Testis (tissue), 3 donors: ENCODE data around the gene PCYT2. TPM values are rescaled to one million over a fixed set of nuclear protein-coding genes. Genes with fewer than 3 reads are reported as not detected.
A peak's percentile ranks its signal among the peaks of the same experiment; 100 is the strongest.

Experiments used
- DNase-seq: peaks from one replicate; pipeline ENCODE4 v3.0.0-alpha.2; 2019
- H3K27ac ChIP-seq, 2 donors: fragments of 200-600 bp; sonication (generic); one replicate each; pipeline ENCODE4 v1.5.1; 2019
- H3K27me3 ChIP-seq: fragments of 200-600 bp; sonication (generic); one replicate; pipeline ENCODE4 v1.5.1; 2019
- H3K36me3 ChIP-seq: fragments of 200-600 bp; sonication (generic); one replicate; pipeline ENCODE4 v1.5.1; 2017; ENCODE audit warnings: low read depth; ENCODE audit errors: missing control alignments
- H3K4me1 ChIP-seq: fragments of 200-600 bp; sonication (generic); one replicate; pipeline ENCODE4 v1.5.1; 2019
- H3K4me3 ChIP-seq, 2 donors: fragments of 200-600 bp; sonication (generic); one replicate each; pipeline ENCODE4 v1.5.1; 2017 to 2019
- H3K9me3 ChIP-seq: fragments of 200-600 bp; sonication (generic); one replicate; pipeline ENCODE4 v1.5.1; 2017
- CTCF ChIP-seq, 3 experiments: fragments of 450-650 bp in 2 of 3; fragments of 200-600 bp in 1 of 3; sonication (generic) in 1 of 3; IDR thresholded peaks; one replicate each; pipeline ENCODE4 v1.5.1; 2016 to 2019; ENCODE audit warnings: antibody characterized with exemption in 3 of 3, mild to moderate bottlenecking in 2 of 3, moderate library complexity in 1 of 3
- POLR2A ChIP-seq: fragments of 450-650 bp; IDR thresholded peaks from one replicate; pipeline ENCODE4 v1.6.1; 2017; ENCODE audit warnings: antibody characterized with exemption, mild to moderate bottlenecking, moderate library complexity
- WGBS, 2 donors: methylation state at CpG; one replicate each; pipeline ENCODE4 v1.1.5; 2018; 5-methylcytosine and 5-hydroxymethylcytosine counted together
- intact Hi-C: fragments of 100-400 bp; cut with DNase I; formaldehyde crosslinking; loops from one replicate; pipeline ENCODE4 v1.15.1; 2023; ENCODE audit warnings: low total_unique reads
- polyA plus RNA-seq: library from polyadenylated mRNA; stranded (reverse); fragments of 350-450 nt; fragmentation: Illumina TruSeq; extraction: RNeasy Lipid Tissue Mini Kit (QIAGEN cat#74804); gene quantifications from one replicate; pipeline ENCODE4 v1.2.3, GENCODE V29; 2014; ENCODE audit warnings: low read depth, low replicate concordance; ENCODE audit not compliant: insufficient read depth
- total RNA-seq, 2 donors: library from RNA; depleted of rRNA; stranded (reverse); fragments of >200 nt; gene quantifications; one replicate each; pipeline ENCODE4 v1.2.3, GENCODE V29; 2016

The PCYT2 gene
- total and polyA plus RNA-seq, 3 donors from 2014 or later, result 171 to 488 (median 438) TPM

- peak; percentile 79 for DNase-seq
Observed at GRCh38 chr17:81926451-81927151, 15.4 kb upstream of the PCYT2 start.

DNA sequence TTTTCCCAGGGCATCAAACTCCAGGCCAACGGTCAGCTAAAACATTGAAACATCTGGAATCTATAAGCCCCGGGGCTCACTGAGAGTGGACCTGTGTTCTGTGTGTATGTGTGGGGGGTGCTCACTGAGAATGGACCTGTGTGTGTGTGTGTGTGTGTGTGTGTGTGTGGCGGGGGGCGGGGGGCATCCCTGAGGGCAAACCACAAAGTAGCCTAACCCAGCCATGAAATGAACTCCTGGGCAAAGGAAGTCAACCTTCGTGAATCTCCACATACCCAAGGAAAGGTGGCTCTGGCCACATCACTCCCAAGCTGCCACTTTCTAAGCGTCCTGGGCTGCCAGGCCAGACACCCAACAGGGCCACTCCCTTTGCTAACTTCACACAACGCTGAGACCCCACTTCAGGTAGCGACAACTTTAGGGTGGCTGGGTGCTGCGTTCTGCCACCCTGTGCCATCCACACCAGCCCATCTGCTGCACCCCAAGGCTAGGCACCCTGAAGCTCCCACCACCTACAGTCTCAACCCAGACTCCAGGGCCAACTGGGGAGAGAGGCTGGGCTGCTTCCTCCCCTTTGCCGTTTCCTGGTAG is 14.8 kb upstream of the PCYT2 start:
- peak overlapping the region; percentile 85 to 93 for H3K27ac ChIP-seq
- TF ChIP-seq POLR2A (no peak), CTCF (IDR thresholded peaks at IDR 0.05) (no peak)
- intact Hi-C loops, result no loop called here
- peak overlapping the region in 1 of 2 donors; percentile 87 for H3K4me3 ChIP-seq
- no peaks in the 10 kb centered on the region for H3K27me3 ChIP-seq
- H3K9me3 ChIP-seq, result no peaks in the 10 kb centered on the region
- WGBS, 2 donors, result 65 to 75% methylated on average over 8 to 10 of the region's 10 CpGs
- H3K36me3 ChIP-seq, result no peaks in the 10 kb centered on the region
- peaks cover 41% of the 10 kb centered on the region for H3K4me1 ChIP-seq
- no peak for DNase-seq

More at GRCh38 chr17:81926451-81927151, 15.4 kb upstream of the PCYT2 start:
- Histone ChIP-seq H3K4me3 (peak overlapping the region; percentile 87 to 93), H3K36me3 (no peaks in the 10 kb centered on the region), H3K9me3 (no peaks in the 10 kb centered on the region), H3K27ac (peak overlapping the region; percentile 85 to 93), H3K27me3 (no peaks in the 10 kb centered on the region), H3K4me1 (peaks cover 41% of the 10 kb centered on the region)
- TF ChIP-seq POLR2A (no peak), CTCF (IDR thresholded peaks at IDR 0.05) (no peak)
- intact Hi-C loops, result no loop called here
- 0 to 1% methylated on average over 14 to 33 of the region's 46 CpGs for WGBS, 2 donors

DNA sequence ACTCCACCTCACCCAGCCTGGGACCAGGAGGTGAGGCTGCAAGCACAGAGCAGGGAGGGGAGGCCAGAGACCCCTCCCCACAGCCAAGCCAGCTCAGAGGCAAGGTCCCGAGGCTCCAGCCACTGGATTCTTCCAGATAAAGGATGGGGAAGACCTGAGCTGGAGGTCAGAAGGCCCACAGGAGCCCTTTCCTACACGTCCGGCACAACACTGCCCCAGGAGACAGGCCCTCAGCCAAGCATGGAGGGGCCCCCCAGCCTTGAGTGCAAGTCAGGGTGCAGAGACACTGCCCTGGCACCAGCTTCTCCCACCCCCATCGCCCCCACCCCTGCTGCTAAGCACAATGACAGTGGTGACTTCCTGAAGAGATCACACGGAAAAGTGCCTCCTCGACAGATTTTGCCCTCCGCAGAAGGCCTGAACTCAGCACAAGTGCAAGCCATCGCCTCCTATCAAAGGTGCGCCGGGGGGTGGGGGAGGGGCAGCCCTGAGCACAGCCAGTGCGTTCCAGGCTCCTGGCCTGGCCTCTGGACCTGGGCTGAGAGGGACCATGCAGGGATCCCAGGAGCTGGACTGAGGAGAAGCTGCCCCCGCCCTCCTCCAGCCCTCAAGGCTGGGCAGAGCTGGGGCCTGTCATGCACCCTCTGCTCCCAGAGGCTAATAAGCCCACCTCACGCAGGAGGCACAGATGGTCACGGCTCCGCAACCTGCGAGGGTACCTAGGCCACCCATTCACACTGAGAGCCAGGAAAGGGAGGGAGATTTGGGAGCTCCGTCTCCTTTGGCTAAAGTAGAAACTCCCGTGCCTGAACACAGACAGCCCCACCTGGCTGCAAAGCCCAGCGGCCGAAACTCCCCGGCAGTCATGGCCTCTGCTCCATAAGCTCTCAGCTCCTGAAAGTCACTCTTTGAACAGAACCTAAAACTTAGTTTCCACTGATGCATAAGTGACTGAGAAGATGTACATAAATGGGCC is 13.6 kb upstream of the PCYT2 start:
- peak overlapping the region in 1 of 2 donors; percentile 69 for H3K27ac ChIP-seq
- DNase-seq, result no peak
- H3K27me3 ChIP-seq, result no peaks in the 10 kb centered on the region
- 69% methylated on average over 14 to 20 of the region's 21 CpGs for WGBS, 2 donors
- no peak for TF ChIP-seq CTCF (IDR thresholded peaks at IDR 0.05)
- H3K4me1 ChIP-seq, result peaks cover 41% of the 10 kb centered on the region
- H3K4me3 ChIP-seq, result no peak overlapping the region
- no peaks in the 10 kb centered on the region for H3K36me3 ChIP-seq
- intact Hi-C loops, result no loop called here
- H3K9me3 ChIP-seq, result no peaks in the 10 kb centered on the region

DNA sequence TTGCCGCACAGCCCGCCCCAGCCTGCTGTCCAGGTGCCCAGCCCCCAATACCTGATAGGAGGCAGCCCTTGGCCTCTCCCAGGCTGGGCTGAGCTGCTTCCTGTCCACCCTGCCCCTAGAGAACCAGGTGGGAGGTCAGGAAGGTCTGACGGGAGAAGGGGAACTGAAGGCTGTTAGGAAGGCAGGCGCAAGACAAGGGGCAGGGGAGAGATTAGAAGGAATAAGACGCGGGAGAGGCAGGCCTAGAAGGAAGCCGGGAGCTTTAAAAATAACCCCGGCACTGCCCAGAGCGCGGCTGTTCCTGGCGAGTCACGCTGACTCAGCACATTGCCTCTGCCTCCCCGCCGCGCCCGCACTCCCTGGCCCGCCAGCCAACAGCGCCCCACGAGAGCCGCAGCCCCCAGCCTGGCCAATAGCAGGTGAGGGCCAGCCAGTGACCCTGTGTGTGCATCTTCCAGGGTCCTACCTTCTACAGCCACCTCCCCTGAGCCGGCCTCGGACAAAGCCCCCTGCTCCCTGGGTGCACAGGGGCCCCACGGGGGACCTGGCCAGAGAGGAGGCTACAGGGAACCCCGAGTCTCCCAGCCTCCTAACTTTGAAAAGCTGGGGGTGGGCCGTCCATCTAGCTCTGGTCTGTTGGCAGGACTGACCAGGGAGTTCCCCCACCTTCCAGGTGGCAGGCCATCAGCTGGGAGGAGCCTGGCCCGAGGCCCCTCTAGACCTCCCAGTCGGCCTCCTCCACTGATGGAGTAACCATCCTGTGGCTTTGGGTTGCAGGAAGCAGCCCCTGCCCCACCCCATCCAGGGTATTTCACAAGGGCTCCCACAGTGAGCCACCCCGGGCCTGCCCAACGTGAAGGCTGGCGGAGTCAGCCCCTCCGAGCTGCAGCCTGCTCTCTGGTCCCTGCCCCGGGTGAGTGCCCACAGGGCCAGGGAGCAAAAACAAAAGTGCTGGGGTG is 12.4 kb upstream of the PCYT2 start:
- intact Hi-C loops, result no loop called here
- TF ChIP-seq CTCF (IDR thresholded peaks at IDR 0.05) (no peak), POLR2A (no peak)
- H3K9me3 ChIP-seq, result no peaks in the 10 kb centered on the region
- H3K4me3 ChIP-seq, result peak overlapping the region in 1 of 2 donors; percentile 5
- H3K27ac ChIP-seq, result peak overlapping the region; percentile 34 to 69
- peak; percentile 88 for DNase-seq
- 29 to 49% methylated on average over 21 to 30 of the region's 32 CpGs for WGBS, 2 donors
- no peaks in the 10 kb centered on the region for H3K36me3 ChIP-seq
- peaks cover 38% of the 10 kb centered on the region for H3K4me1 ChIP-seq
- H3K27me3 ChIP-seq, result no peaks in the 10 kb centered on the region
